ENCODE measurements around the gene TMEM132C. TPM values are rescaled to one million over a fixed set of nuclear protein-coding genes. Genes with fewer than 3 reads are reported as not detected.

Gene TMEM132C
- total and polyA plus RNA-seq, 2 donors (not counting 3 experiments of a cell fraction or from before 2014, with no cell fraction given): not detected

- Histone ChIP-seq H2AFZ (ENCODE audit: low read depth, low read length) (no peak overlapping the region), H3K27me3 (ENCODE audit: control insufficient read depth in 2 of 2, insufficient read depth in 2 of 2, low read length in 2 of 2) (no peaks in the 10 kb centered on the region), H3K79me2 (ENCODE audit: control insufficient read depth, insufficient read depth, low read length) (no peaks in the 10 kb centered on the region), H3K9me3 (replicated peaks; ENCODE audit: control insufficient read depth, insufficient read depth, low read length) (peaks cover 4% of the 10 kb centered on the region), H3K9me1 (replicated peaks; ENCODE audit: control insufficient read depth, extremely low read depth, insufficient read depth, low read length) (no peaks in the 10 kb centered on the region), H3K4me2 (ENCODE audit: insufficient read depth, low read length) (no peak overlapping the region), H3K4me1 (ENCODE audit: control insufficient read depth, extremely low read depth, insufficient read depth, low read length) (no peaks in the 10 kb centered on the region), H3K27ac (ENCODE audit: insufficient read depth, low read depth, low read length) (no peak overlapping the region), H3K4me3 (replicated peaks in 1 of 3; ENCODE audit: insufficient read depth in 1 of 3, low read depth in 1 of 3, low read length in 3 of 3) (no peak overlapping the region), H4K20me1 (replicated peaks; ENCODE audit: control insufficient read depth, extremely low read depth, insufficient read depth, low read length) (no peaks in the 10 kb centered on the region), H3K36me3 (ENCODE audit: control insufficient read depth in 2 of 2, extremely low read depth in 1 of 2, insufficient read depth in 2 of 2, low read length in 2 of 2) (no peaks in the 10 kb centered on the region), H3K9ac (replicated peaks; ENCODE audit: extremely low read depth, insufficient read depth, low read length) (no peak overlapping the region)
- no peak for DNase-seq (ENCODE audit: low read depth, low spot score)
- no TSS peak for BruUV-seq (replicated peaks)
- ChIA-PET POLR2A (no interaction called here), CTCF (no interaction called here)
- intact Hi-C loops (cut with micrococcal nuclease): no loop called here
- no peak for FAIRE-seq
- TF ChIP-seq POLR2A (IDR thresholded peaks at IDR 0.05; ENCODE audit: low read depth, low read length) (no peak), MYC (IDR thresholded peaks at IDR 0.05; ENCODE audit: low read depth, low read length) (no peak), POLR2AphosphoS5 (IDR thresholded peaks at IDR 0.05; ENCODE audit: insufficient read depth, low read depth, low read length) (no peak), CTCF (IDR thresholded peaks at IDR 0.05; ENCODE audit: extremely low read depth in 1 of 2, insufficient read depth in 1 of 2, low read depth in 1 of 2, low read length in 2 of 2) (no peak), FOS (IDR thresholded peaks at IDR 0.05; ENCODE audit: borderline replicate concordance, insufficient read depth, low read length) (no peak), EZH2 (IDR thresholded peaks at IDR 0.05; ENCODE audit: borderline replicate concordance, low read depth, low read length, severe bottlenecking) (no peak), JUN (IDR thresholded peaks at IDR 0.05; ENCODE audit: borderline replicate concordance, insufficient read depth, insufficient read length, low read depth) (no peak), GATA2 (IDR thresholded peaks at IDR 0.05; ENCODE audit: insufficient read depth, insufficient read length, low read depth, low read length) (no peak)
- dilution Hi-C loops (cut with MboI; ENCODE audit: extremely low pct_ligation_motif_present, low sequenced_read_pairs): no loop called here
These were observed 287.8 kb downstream of the TMEM132C start for GRCh38 chr12:128554546-128555304.

Measured in endothelial cell of umbilical vein (primary cell).